Glomerular endothelial cell (primary cell): ENCODE measurements around the gene PGGHG. TPM values are rescaled to one million over a fixed set of nuclear protein-coding genes. Genes with fewer than 3 reads are reported as not detected.
"Not testable (repeated sequence)": the region's sequence is repeated elsewhere in the genome, so short reads cannot be mapped to it uniquely, and the experiment has no call there.

Experiments used
- DNase-seq: peaks from one replicate; pipeline ENCODE4 v3.0.0-alpha.2; 2011; ENCODE audit warnings: low read depth, low spot score; ENCODE audit errors: extremely low read depth
- total RNA-seq: library from RNA; depleted of rRNA; stranded (reverse); fragments of >200 nt; gene quantifications from 2 replicates; pipeline ENCODE4 v1.2.3, GENCODE V29; 2015

Gene PGGHG
- total RNA-seq, 1 donor from 2014 or later, result 40.7 TPM

DNA sequence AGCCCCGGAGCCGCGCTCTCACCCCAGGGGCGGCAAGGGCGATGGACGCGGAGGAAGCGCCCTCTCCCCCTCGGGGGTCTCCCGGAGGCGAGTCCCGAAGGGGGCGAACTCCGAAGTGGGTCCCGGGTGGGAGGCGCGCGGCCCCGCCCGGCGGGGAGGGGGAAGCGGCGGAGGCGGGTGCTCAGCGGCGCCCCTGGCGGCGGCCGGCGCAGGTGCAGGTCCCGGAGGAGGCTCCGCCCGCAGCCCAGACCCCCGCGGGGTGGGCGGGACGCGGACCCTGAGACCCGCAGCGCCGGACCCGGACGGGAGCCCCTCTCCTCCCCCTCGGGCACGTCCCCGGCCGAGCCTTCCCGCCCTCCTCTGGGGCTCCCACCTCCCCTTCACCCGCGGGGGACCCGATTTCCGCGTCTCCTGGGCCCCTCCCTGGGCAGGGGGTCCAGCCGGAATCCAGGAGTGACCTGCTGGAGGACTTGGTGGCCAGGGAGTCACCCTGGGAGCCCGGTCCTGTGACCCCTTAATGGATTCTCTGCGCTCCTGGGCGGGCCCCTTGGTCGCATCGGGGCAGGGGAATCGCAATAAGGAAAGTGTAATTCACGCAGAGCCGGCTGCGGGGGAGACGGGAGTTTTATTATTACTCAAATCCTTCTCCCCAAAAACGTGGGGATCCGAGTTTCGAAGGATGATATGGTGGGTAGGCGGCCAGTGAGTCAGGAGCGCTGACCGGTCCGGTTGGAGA lies 22.3 kb downstream of the PGGHG start:
- not testable (repeated sequence) for DNase-seq

DNA sequence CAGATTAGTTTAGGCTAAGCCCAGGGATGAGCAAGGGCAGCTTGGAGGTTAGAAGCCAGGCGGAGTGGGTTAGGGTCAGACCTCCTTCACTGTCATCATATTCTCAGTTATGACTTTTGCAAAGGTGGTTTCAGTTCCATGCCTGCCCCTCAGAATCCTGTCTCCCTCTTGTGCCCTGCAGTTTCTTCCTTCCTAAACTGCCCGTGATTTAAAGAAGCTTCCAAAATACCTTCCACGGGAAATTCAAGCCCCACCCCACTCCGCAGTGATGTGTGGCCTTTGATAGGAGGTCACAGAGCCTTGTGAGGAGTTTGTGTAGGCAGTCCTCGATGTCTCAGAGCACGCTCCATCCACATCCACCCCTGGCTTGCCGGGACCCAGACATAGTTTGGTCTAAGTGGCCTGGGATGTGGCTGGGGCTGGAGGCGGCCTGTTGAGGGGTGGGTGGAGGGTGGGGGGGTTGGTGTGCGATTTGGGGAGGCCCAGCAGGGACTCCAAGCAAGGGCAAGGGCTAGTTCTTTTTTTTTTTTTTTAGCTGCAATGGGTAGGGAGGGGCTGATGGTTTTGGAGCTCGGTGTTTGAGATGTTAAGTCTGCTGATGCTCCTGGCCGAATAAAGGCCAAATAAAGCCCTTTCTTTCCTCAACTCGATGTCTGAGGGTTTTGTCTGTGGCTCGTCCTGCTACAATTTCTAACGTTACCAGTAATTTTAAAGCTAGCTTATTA lies 23.3 kb downstream of the PGGHG start:
- no peak for DNase-seq

DNA sequence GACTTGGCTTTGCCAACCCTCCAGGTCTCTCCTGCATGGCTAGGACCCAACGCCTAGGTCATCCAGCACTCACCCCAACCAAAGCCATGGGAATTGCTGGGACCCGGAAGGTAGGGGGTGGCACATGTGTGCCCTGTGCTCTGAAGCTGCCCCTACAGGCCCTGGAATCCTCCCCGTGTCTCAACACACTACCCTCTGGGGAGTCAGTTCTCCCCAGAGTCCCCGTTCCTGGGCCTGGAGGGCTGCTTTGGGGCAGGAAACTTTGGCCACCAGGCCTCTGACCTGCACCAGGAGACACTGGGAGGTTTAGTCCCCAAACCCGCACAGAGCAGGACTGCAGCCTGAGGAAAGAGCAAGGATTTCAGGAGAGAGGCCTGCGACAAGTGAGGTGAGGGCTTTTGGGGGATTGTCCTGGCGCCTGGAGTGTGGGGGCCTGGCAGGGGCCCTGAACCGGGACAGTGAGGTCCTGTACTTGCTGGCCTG lies 24.4 kb downstream of the PGGHG start:
- no peak for DNase-seq

DNA sequence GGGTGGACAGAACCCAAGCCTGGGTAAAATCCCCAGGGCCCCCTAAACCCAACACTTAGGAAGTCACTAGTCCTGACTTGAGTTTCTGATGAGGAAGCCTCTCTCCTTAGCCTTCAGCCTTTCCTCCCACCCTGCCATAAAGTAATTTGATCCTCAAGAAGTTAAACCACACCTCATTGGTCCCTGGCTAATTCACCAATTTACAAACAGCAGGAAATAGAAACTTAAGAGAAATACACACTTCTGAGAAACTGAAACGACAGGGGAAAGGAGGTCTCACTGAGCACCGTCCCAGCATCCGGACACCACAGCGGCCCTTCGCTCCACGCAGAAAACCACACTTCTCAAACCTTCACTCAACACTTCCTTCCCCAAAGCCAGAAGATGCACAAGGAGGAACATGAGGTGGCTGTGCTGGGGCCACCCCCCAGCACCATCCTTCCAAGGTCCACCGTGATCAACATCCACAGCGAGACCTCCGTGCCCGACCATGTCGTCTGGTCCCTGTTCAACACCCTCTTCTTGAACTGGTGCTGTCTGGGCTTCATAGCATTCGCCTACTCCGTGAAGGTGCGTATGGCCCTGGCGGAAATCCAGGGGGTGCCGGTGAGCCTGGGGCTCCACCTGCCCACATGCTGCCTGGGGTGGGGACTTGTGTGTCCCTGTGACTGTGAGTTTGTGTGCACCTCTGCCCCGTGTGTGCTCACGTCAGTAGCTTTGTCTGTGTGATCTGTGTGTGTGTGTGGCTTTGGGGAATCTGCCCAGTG lies 25.0 kb downstream of the PGGHG start, which contains the start of gene IFITM1:
Gene IFITM1 (plus strand): TSS at position 254 of the 767 bp plus-strand sequence. CDS start 131 bp downstream, at position 385.
- no peak for DNase-seq

DNA sequence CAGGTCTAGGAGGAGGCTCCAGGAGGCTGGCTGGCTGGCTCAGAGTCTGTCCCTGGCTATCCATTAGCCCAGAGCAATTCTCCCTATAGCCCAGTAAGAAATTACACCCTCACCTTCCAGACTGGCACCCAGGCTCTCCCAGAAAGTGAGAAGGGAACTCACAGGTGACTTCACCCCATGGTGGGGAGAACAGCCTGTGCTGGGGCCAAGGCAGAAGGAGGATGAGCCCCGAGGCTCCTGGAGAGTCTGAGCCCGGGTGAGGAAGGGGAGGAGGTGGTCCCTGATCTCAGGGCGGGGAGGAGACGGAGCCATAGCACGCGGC lies 25.6 kb downstream of the PGGHG start:
- DNase-seq, result not testable (repeated sequence)

DNA sequence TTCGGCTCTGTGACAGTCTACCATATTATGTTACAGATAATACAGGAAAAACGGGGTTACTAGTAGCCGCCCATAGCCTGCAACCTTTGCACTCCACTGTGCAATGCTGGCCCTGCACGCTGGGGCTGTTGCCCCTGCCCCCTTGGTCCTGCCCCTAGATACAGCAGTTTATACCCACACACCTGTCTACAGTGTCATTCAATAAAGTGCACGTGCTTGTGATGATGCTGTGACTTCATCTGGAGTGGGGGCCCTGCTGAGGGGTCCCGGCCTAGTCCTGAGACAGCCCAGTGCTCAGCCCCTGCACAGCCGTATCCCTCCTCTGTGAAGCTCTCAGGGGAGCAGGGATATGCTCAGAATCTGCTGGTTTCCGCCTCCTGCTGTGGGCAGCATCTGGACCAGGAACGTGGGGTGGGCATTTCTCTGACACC lies 26.1 kb downstream of the PGGHG start:
- no peak for DNase-seq

DNA sequence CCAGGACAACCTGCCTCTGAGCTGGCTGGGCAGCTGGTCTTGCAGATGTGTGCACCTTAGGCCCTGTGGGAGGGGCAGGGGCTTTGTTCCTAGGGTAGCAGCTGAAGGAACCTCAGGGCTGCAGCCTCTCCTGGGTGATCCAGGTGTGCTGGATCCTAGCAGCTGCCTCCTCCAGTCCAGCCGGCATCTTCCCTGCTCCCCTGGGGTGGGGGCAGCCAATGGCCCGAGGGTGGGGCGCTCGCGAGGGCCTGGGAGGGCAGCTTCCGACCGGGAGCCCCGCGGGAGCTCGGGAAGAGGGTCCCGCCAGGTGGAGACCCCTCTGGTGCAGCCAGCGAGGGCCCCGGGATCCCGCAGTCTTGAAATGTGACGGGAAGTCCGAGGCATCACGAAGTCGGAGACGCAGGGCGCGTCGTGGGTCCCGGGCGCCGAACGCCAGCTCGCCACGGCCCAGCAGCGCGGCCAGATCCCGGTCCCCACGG lies 26.6 kb downstream of the PGGHG start:
- no peak for DNase-seq

DNA sequence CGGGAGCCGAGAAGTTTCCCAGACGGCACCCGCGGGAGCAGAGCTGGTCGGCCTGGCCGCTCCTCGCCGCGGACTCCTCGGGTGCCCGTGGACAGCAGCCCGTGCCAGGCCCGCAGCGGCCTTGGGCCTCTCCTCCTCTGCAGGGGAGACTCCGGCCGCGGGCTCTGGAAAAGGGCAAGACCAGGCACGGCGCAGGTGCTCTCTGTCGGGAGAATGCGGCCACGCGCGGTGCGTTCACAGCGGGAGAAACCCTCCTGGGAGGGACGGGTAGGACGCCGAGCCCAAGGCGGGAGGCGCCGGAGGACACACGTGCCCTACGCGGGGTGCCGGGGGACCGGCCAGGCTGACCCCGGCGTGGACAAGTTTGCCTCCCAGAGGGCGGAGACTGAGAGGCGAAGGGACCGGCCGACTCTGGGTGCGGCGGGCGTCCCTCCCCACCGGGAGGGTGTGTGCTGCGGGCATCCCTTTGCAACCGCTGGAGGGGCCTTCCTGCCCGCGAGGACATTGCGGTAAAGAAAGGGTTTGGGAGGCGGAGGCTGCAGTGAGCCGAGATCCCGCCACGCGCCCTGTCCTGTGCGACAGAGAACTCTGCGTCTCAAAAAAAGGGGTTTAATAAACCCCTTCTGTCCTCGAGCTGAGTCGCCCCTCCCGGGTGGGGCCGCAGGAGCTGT lies 27.2 kb downstream of the PGGHG start:
- no peak for DNase-seq

DNA sequence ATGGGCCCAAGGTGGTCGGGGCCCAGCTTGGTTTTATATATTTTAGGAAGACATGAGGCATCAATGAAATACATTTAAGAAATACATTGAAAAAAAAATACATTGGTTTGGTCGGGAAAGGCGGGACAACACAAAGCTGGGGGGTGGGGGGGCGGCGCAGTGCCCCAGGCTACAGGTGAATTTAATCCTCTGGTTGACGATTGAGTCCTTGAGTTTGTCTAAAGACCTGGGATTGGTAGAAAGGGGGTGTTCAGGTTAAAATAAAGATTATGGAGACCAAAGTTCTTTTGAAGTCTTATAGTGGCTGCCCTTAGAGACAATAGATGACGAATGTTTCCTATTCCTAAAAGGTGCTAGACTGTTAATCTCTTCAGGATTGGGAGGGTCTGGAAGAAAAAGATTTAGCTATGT lies 28.0 kb downstream of the PGGHG start:
- DNase-seq, result no peak

DNA sequence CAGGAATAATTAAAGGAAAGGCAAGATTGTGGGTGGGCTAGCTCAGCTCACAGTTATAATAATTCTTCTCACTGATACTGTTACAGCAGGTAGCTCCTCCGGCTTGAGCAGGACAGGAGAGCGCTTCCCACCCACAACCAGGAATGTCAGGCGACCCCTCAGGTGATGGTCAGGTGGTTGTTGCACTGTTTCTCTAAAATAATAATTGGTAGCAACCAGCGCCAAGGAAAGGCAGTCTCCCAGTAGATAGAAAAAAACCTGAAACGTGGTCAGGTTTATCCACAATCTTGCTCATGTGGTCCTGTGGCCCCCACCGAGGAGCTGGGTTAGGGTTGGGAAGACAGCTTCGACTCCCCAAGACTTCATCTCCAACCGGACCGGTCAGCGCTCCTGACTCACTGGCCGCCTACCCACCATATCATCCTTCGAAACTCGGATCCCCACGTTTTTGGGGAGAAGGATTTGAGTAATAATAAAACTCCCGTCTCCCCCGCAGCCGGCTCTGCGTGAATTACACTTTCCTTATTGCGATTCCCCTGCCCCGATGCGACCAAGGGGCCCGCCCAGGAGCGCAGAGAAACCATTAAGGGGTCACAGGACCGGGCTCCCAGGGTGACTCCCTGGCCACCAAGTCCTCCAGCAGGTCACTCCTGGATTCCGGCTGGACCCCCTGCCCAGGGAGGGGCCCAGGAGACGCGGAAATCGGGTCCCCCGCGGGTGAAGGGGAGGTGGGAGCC lies 28.9 kb downstream of the PGGHG start:
- DNase-seq, result not testable (repeated sequence)

DNA sequence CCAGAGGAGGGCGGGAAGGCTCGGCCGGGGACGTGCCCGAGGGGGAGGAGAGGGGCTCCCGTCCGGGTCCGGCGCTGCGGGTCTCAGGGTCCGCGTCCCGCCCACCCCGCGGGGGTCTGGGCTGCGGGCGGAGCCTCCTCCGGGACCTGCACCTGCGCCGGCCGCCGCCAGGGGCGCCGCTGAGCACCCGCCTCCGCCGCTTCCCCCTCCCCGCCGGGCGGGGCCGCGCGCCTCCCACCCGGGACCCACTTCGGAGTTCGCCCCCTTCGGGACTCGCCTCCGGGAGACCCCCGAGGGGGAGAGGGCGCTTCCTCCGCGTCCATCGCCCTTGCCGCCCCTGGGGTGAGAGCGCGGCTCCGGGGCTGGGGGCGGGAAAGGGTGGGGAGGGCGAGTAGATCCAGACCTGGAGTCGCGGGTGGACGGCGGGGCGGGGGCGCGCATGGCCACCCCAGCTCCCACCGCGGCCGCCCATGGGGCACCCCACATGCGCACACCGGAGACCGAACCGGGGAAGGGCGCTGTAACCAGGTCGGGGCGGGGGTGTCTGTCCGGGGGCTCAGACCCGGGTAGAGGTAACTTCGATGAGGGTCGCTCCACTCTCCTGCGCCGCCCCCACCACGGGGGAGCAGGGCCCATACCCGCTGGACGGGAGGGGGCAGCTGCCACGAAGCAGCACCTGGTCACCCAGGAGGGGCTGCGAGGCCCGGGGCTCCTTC lies 29.6 kb downstream of the PGGHG start:
- DNase-seq, result not testable (repeated sequence)

DNA sequence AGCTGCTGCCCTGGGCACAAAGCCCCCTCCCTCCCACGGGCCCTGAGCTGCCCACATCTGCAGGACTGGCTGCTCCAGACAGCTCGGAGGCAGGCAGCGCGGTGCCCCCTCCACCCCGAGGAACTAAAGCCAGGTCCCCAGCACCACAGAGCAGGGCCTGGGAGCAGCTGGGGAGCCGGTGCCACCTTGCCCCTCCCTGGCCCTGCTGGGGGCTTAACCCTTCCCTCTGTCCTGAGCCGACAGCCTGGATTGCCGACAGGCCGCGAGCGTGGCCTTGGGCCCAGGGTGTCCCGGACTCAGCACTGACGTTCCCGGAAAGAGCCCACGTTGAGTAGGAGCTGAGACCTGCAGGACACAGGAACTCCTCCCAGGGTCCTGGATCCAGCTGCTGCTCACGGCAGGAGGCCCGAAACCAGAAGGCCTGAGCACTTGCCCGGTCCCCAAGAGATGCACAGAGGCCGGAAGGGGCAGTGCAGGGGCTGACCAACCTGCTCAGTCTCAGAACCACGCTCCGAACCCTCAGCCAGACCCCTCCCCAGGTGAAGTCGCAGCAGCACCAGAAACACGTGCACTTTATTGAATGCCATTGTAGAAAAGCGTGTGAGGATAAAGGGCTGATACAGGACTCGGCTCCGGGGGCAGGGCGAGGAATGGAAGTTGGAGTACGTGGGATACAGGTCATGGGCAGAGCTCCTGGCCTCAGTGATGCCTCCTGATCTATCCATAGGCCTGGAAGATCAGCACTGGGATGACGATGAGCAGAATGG lies 30.4 kb downstream of the PGGHG start:
- not testable (repeated sequence) for DNase-seq

DNA sequence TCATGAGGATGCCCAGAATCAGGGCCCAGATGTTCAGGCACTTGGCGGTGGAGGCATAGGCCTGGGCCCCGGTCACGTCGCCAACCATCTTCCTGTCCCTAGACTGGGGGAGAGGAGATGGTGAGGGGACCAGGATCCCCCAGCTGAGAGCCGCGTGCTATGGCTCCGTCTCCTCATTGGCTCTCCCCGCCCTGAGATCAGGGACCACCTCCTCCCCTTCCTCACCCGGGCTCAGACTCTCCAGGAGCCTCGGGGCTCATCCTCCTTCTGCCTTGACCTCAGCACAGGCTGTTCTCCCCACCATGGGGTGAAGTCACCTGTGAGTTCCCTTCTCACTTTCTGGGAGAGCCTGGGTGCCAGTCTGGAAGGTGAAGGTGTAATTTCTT lies 31.0 kb downstream of the PGGHG start:
- not testable (repeated sequence) for DNase-seq

DNA sequence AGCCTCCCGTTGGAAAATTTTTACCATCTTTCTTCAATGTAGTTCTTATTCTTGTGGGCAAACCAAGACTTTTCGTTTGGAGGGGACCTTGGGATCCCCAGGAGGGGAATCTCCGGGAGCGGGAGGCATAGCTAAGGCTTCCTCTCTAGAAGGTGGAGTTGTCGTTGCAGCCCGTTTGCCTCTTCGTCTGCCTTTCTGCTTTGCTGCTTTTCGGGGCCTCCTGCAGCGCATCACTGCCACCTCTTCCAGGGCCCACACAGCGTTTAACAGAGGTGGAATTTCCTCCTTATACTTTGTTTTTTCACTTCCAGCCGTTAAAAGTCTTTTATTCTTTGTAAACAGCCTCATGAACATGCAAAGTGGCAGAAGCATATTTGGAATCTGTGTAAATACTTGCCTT lies 35.2 kb downstream of the PGGHG start:
- no peak for DNase-seq

DNA sequence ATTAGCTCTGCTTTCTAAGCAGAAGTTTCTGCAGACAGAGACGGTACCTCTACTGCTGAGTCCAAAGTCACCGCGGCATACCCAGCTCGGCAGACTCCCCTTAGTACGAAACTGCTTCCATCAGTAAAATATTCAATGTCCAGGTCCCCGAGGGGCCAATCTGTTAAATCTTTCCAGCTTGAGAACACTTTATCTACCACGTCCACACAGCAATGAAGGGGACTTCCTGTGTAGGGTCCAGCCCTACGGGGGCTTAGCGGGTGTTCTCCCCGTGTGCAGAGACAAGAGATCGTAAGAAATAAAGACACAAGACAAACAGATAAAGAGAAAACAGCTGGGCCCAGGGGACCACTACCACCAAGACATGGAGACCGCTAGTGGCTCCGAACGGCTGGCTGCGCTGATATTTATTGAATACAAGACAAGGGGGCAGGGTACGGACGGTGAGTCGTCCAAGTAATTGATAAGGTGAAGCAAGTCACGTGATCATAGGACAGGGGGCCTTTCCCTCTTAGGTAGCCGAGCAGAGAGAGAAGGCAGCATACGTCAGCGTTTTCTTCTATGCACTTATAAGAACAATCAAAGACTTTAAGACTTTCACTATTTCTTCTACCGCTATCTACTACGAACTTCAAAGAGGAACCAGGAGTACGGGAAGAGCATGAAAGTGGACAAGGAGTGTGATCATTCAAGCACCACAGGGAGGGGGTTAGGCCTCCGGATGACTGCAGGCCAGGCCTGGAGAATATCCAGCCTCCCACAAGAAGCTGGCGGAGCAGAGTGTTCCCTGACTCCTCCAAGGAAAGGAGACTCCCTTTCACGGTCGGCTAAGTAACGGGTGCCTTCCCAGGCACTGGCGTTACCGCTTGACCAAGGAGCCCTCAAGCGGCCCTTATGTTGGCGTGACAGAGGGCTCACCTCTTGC lies 35.9 kb downstream of the PGGHG start:
- DNase-seq, result not testable (repeated sequence)

DNA sequence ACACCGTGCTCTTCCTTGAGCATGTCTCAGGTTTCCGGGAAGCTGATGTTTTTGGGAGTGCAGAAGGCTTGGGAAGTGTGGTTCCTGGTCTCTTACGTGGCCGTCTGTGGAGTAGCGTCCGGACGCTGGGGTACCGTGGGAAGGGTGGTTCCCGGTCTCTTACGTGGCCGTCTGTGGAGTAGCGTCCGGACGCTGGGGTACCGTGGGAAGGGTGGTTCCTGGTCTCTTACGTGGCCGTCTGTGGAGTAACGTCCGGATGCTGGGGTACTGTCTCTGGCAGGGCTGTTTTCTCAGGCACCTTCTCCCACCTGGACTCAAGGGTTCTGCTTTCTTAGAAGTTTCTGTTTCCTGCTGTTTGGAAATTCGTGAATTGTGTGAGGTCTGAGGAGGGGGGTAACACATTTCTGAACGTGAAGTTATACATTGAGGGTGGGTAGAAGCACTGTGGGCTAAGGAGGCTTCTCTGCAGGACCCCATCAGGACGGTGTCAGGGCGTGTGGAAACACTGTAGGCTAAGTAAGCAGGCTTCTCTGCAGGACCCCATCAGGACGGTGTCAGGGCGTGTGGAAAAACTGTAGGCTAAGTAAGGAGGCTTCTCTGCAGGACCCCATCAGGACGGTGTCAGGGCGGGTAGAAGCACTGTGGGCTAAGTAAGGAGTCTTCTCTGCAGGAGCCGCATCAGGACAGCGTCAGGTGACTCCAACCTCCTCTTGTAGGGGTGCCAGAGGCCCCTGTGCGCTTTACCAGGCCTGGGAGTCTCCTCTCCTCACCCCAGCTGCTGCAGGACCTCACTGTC lies 37.1 kb downstream of the PGGHG start:
- DNase-seq, result no peak

DNA sequence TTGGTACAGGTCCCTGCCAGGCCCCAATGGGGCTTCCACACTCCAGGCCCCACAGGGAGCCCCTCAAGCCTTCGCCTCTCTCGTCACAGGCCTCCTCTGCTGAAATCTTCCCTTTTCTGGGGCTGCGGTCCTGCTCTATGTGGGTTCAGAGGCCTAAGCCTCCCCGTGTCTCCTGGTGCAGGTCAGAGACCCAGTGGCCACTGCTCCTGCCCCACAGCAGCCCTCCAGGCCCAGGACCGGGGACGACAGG lies 37.6 kb downstream of the PGGHG start:
- DNase-seq, result no peak
